HCT116 (cell line): ENCODE measurements around the gene MYO10. TPM values are rescaled to one million over a fixed set of nuclear protein-coding genes. Genes with fewer than 3 reads are reported as not detected.
A peak's percentile ranks its signal among the peaks of the same experiment; 100 is the strongest.

ENCODE experiments used
- ATAC-seq: fragments of 200-7000 bp; cut with Tn5 transposase; 2 replicates; pipeline ENCODE4 v1.9.1; 2020; ENCODE audit warnings: mild to moderate bottlenecking, moderate library complexity
- BruUV-seq: library from RNA; stranded (reverse); fragments of 400-500 nt; replicated peaks from 2 replicates; lab custom pipeline; 2021; lab: Mats Ljungman, UMichigan
- CTCF ChIA-PET: fragments of 300-600 bp; sonication (Branson Sonifier 250); formaldehyde crosslinking; loops from one replicate; lab custom pipeline; 2021; ENCODE audit warnings: antibody characterized with exemption; lab: Charles Lee
- POLR2A ChIA-PET: fragments of 300-600, 350-600 bp; sonication (Branson Sonifier 250); formaldehyde crosslinking; loops from one replicate; lab custom pipeline; 2021; ENCODE audit warnings: antibody characterized with exemption; lab: Charles Lee
- RAD21 ChIA-PET, 2 experiments: fragments of 300-600 bp; sonication (Branson Sonifier 250); formaldehyde crosslinking; loops; one replicate each; lab custom pipeline; 2023; ENCODE audit warnings: low total read pairs in 2 of 2; ENCODE audit not compliant: uncharacterized antibody in 2 of 2, unreplicated experiment in 2 of 2, low non-redundant PET in 1 of 2; lab: Charles Lee
- DNase-seq: peaks from one replicate; pipeline ENCODE4 v3.0.0-alpha.2; 2010; ENCODE audit warnings: low read depth, low spot score
- H2AFZ ChIP-seq: fragments of 200-600 bp; shearing (Covaris generic), sonication (generic); 2 replicates; pipeline ENCODE4 v1.6.1; 2017; ENCODE audit warnings: low read depth, mixed run types, mixed read lengths, antibody characterized with exemption, low read length; ENCODE audit not compliant: poor library complexity, severe bottlenecking
- H3K27ac ChIP-seq: 2 replicates; pipeline ENCODE4 v1.5.1; 2012; ENCODE audit warnings: low read depth, low read length
- H3K27me3 ChIP-seq: fragments of 200-600 bp; sonication (generic); 2 replicates; pipeline ENCODE4 v1.6.1; 2016; ENCODE audit warnings: mixed run types, low read length, mixed read lengths; ENCODE audit not compliant: insufficient read depth
- H3K36me3 ChIP-seq, 2 experiments: fragments of 200-500 bp in 1 of 2; fragments of 200-600 bp in 1 of 2; sonication (Bioruptor generic) in 1 of 2; sonication (generic) in 1 of 2; 2 replicates each; pipeline versions ENCODE4 v1.5.1 to v1.6.1; 2014 to 2016; ENCODE audit warnings: low read length in 2 of 2, inconsistent platforms in 1 of 2, mixed read lengths in 1 of 2, mixed run types in 1 of 2; ENCODE audit not compliant: insufficient read depth in 2 of 2, control insufficient read depth in 1 of 2
- H3K4me1 ChIP-seq, 2 experiments: fragments of 200-600 bp in 1 of 2; sonication (generic) in 1 of 2; 2 replicates each; pipeline versions ENCODE4 v1.5.1 to v1.6.1; 2012 to 2017; ENCODE audit warnings: low read length in 2 of 2, inconsistent platforms in 1 of 2, mild to moderate bottlenecking in 1 of 2, mixed read lengths in 1 of 2, mixed run types in 1 of 2, moderate library complexity in 1 of 2; ENCODE audit not compliant: insufficient read depth in 2 of 2, control insufficient read depth in 1 of 2
- H3K4me2 ChIP-seq: fragments of 200-600 bp; sonication (generic); 2 replicates; pipeline ENCODE4 v1.6.1; 2017; ENCODE audit warnings: mixed run types, low read length, mixed read lengths
- H3K4me3 ChIP-seq, 2 experiments: fragments of 200-600 bp in 1 of 2; sonication (generic) in 1 of 2; replicated peaks in 1 of 2; 2 replicates each; pipeline ENCODE4 v1.5.1; 2011 to 2016; ENCODE audit warnings: low read length in 2 of 2, control low read depth in 1 of 2, low read depth in 1 of 2, mild to moderate bottlenecking in 1 of 2, mixed read lengths in 1 of 2, mixed run types in 1 of 2
- H3K79me2 ChIP-seq: fragments of 200-600 bp; sonication (generic); 2 replicates; pipeline ENCODE4 v1.6.1; 2017; ENCODE audit warnings: mild to moderate bottlenecking, mixed run types, low read length, moderate library complexity, mixed read lengths; ENCODE audit not compliant: insufficient read depth
- H3K9ac ChIP-seq: fragments of 200-600 bp; sonication (generic); 2 replicates; pipeline ENCODE4 v1.6.1; 2016; ENCODE audit warnings: low read length, mixed read lengths
- H3K9me2 ChIP-seq: fragments of 200-600 bp; sonication (generic), shearing (Covaris generic); 2 replicates; pipeline ENCODE4 v1.6.1; 2017; ENCODE audit warnings: mixed run types, mild to moderate bottlenecking, moderate library complexity; ENCODE audit not compliant: insufficient read depth
- H3K9me3 ChIP-seq, 2 experiments: fragments of 200-500 bp in 1 of 2; fragments of 200-600 bp in 1 of 2; sonication (Bioruptor generic) in 1 of 2; sonication (generic) in 1 of 2; 2 replicates each; pipeline ENCODE4 v1.6.1; 2014 to 2017; ENCODE audit warnings: low read length in 2 of 2, mixed read lengths in 2 of 2, inconsistent platforms in 1 of 2, low read depth in 1 of 2, mild to moderate bottlenecking in 1 of 2, mixed run types in 1 of 2, moderate library complexity in 1 of 2; ENCODE audit not compliant: control insufficient read depth in 1 of 2, insufficient read depth in 1 of 2
- H4K20me1 ChIP-seq: fragments of 200-600 bp; sonication (generic), shearing (Covaris generic); 2 replicates; pipeline ENCODE4 v1.6.1; 2017; ENCODE audit warnings: mixed run types, mild to moderate bottlenecking, moderate library complexity; ENCODE audit not compliant: insufficient read depth
- CBX3 ChIP-seq: IDR thresholded peaks from 2 replicates; pipeline ENCODE4 v1.6.1; 2012; ENCODE audit warnings: low read depth
- EGR1 ChIP-seq: IDR thresholded peaks from 2 replicates; pipeline ENCODE4 v1.6.1; 2012; ENCODE audit warnings: low read depth
- EZH2 ChIP-seq: fragments of 200-600 bp; sonication (generic); IDR thresholded peaks from 2 replicates; pipeline ENCODE4 v1.6.1; 2017; ENCODE audit warnings: antibody characterized with exemption, mixed run types
- EZH2phosphoT487 ChIP-seq: fragments of 200-600 bp; IDR thresholded peaks from 2 replicates; pipeline ENCODE4 v1.6.1; 2018; ENCODE audit warnings: antibody characterized with exemption, borderline replicate concordance
- FOSL1 ChIP-seq: IDR thresholded peaks from 2 replicates; pipeline ENCODE4 v1.6.1; 2012; ENCODE audit warnings: low read depth
- JUND ChIP-seq: IDR thresholded peaks from 2 replicates; pipeline ENCODE4 v1.6.1; 2012
- POLR2A ChIP-seq: IDR thresholded peaks from 2 replicates; pipeline ENCODE4 v1.7.0; 2011; ENCODE audit warnings: borderline replicate concordance; ENCODE audit not compliant: insufficient read depth, insufficient read length; ENCODE audit errors: extremely low read depth
- POLR2AphosphoS5 ChIP-seq: IDR thresholded peaks from 2 replicates; pipeline ENCODE4 v1.6.1; 2011; ENCODE audit warnings: mild to moderate bottlenecking, low read depth, low read length, moderate library complexity
- SIN3A ChIP-seq: IDR thresholded peaks from 2 replicates; pipeline ENCODE4 v1.6.1; 2012; ENCODE audit warnings: low read depth
- SRF ChIP-seq: IDR thresholded peaks from 2 replicates; pipeline ENCODE4 v1.6.1; 2012; ENCODE audit warnings: low read depth
- TCF7L2 ChIP-seq: IDR thresholded peaks from 2 replicates; pipeline ENCODE4 v1.7.0; 2011; ENCODE audit warnings: borderline replicate concordance, inconsistent platforms; ENCODE audit not compliant: insufficient read depth, insufficient read length; ENCODE audit errors: extremely low read depth
- ZFX ChIP-seq: fragments of 450-650 bp; IDR thresholded peaks from 2 replicates; pipeline ENCODE4 v1.6.1; 2017
- ZNF274 ChIP-seq: fragments of 200-500 bp; sonication (Bioruptor generic); IDR thresholded peaks from 2 replicates; pipeline ENCODE4 v1.6.1; 2014; ENCODE audit warnings: mild to moderate bottlenecking, low read depth, low read length, inconsistent platforms
- intact Hi-C: fragments of 100-400 bp; cut with micrococcal nuclease; formaldehyde crosslinking; loops from 2 replicates; pipeline ENCODE4 v1.10.0; 2022
- total RNA-seq: library from RNA; stranded (reverse); gene quantifications from one replicate; pipeline ENCODE4 v1.2.1, GENCODE V29; 2021; ENCODE audit not compliant: unreplicated experiment
- TF ChIP-seq, protein P1 (sequence below): IDR thresholded peaks from 2 replicates; pipeline ENCODE4 v1.6.1; 2011; ENCODE audit warnings: mild to moderate bottlenecking, low read length, moderate library complexity; ENCODE audit not compliant: insufficient replicate concordance; ENCODE audit errors: extremely low read depth
- TF ChIP-seq, protein P2 (sequence below), 3 experiments: fragments of 200-600 bp in 1 of 3; sonication (generic) in 1 of 3; IDR thresholded peaks in 2 of 3; conservative IDR thresholded peaks in 1 of 3; 2 replicates each; pipeline ENCODE4 v1.5.1; 2012 to 2017; ENCODE audit warnings: low read depth in 2 of 3, low read length in 2 of 3, antibody characterized with exemption in 1 of 3, borderline replicate concordance in 1 of 3, control low read depth in 1 of 3, mild to moderate bottlenecking in 1 of 3, mixed read lengths in 1 of 3, mixed run types in 1 of 3, moderate library complexity in 1 of 3; ENCODE audit not compliant: insufficient read depth in 1 of 3
- TF ChIP-seq, protein P3 (sequence below): IDR thresholded peaks from 2 replicates; pipeline ENCODE4 v1.6.1; 2012; ENCODE audit warnings: low read depth

The MYO10 gene
- total RNA-seq, 1 experiment from 2014 or later: 34.9 TPM

DNA sequence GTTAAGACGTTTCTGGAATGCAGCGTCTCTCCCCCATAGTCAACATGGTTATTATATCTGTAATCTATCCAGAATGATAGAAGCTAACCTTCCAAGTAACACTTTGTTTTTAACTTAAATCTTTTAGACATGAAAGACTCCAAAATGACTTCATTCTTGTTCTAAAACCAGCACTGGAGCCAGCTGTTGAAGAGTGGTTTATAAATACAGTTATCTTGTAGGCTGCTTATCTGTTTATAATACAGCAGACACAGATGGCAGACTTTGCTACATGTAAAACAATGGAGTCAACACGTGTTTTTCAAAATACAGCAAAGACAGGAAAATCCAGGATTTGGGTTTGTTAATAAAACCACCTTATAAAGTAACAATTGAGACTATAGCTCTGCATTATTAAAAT, 270.5 kb downstream of the MYO10 start:
- no peaks in the 10 kb centered on the region for H3K9me3 ChIP-seq
- no peak overlapping the region for H3K4me2 ChIP-seq
- no peaks in the 10 kb centered on the region for H3K9me2 ChIP-seq
- ChIA-PET CTCF (interaction anchor here (0.7 kb wide), 1 partner anchor 505 kb away, joined by 4 read pairs; no protein-coding TSS in a partner anchor), POLR2A (no interaction called here)
- no peaks in the 10 kb centered on the region for H4K20me1 ChIP-seq
- no peak for ATAC-seq
- H3K36me3 ChIP-seq: peaks cover 5% of the 10 kb centered on the region in 2 experiments; a peak in 3 of 4 replicates
- no peak overlapping the region for H3K4me3 ChIP-seq
- H2AFZ ChIP-seq: no peak overlapping the region
- TSS peak; percentile 40 for BruUV-seq
- H3K27ac ChIP-seq: no peak overlapping the region
- TF ChIP-seq EZH2 (no peak), ZNF274 (no peak), POLR2A (no peak), TCF7L2 (no peak), SRF (no peak), EGR1 (no peak), FOSL1 (no peak), POLR2AphosphoS5 (no peak), CBX3 (no peak), SIN3A (no peak), ZFX (no peak), EZH2phosphoT487 (no peak), JUND (no peak)
- TF ChIP-seq, protein P1, sequence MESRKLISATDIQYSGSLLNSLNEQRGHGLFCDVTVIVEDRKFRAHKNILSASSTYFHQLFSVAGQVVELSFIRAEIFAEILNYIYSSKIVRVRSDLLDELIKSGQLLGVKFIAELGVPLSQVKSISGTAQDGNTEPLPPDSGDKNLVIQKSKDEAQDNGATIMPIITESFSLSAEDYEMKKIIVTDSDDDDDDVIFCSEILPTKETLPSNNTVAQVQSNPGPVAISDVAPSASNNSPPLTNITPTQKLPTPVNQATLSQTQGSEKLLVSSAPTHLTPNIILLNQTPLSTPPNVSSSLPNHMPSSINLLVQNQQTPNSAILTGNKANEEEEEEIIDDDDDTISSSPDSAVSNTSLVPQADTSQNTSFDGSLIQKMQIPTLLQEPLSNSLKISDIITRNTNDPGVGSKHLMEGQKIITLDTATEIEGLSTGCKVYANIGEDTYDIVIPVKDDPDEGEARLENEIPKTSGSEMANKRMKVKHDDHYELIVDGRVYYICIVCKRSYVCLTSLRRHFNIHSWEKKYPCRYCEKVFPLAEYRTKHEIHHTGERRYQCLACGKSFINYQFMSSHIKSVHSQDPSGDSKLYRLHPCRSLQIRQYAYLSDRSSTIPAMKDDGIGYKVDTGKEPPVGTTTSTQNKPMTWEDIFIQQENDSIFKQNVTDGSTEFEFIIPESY: no peak
- TF ChIP-seq, protein P2, sequence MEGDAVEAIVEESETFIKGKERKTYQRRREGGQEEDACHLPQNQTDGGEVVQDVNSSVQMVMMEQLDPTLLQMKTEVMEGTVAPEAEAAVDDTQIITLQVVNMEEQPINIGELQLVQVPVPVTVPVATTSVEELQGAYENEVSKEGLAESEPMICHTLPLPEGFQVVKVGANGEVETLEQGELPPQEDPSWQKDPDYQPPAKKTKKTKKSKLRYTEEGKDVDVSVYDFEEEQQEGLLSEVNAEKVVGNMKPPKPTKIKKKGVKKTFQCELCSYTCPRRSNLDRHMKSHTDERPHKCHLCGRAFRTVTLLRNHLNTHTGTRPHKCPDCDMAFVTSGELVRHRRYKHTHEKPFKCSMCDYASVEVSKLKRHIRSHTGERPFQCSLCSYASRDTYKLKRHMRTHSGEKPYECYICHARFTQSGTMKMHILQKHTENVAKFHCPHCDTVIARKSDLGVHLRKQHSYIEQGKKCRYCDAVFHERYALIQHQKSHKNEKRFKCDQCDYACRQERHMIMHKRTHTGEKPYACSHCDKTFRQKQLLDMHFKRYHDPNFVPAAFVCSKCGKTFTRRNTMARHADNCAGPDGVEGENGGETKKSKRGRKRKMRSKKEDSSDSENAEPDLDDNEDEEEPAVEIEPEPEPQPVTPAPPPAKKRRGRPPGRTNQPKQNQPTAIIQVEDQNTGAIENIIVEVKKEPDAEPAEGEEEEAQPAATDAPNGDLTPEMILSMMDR (IDR thresholded peaks at IDR 0.05 in 2 of 3, conservative IDR thresholded peaks at IDR 0.05 in 1 of 3; ENCODE audit: borderline replicate concordance in 1 of 3, insufficient read depth in 1 of 3, low read depth in 2 of 3, low read length in 2 of 3): no peak
- TF ChIP-seq, protein P3, sequence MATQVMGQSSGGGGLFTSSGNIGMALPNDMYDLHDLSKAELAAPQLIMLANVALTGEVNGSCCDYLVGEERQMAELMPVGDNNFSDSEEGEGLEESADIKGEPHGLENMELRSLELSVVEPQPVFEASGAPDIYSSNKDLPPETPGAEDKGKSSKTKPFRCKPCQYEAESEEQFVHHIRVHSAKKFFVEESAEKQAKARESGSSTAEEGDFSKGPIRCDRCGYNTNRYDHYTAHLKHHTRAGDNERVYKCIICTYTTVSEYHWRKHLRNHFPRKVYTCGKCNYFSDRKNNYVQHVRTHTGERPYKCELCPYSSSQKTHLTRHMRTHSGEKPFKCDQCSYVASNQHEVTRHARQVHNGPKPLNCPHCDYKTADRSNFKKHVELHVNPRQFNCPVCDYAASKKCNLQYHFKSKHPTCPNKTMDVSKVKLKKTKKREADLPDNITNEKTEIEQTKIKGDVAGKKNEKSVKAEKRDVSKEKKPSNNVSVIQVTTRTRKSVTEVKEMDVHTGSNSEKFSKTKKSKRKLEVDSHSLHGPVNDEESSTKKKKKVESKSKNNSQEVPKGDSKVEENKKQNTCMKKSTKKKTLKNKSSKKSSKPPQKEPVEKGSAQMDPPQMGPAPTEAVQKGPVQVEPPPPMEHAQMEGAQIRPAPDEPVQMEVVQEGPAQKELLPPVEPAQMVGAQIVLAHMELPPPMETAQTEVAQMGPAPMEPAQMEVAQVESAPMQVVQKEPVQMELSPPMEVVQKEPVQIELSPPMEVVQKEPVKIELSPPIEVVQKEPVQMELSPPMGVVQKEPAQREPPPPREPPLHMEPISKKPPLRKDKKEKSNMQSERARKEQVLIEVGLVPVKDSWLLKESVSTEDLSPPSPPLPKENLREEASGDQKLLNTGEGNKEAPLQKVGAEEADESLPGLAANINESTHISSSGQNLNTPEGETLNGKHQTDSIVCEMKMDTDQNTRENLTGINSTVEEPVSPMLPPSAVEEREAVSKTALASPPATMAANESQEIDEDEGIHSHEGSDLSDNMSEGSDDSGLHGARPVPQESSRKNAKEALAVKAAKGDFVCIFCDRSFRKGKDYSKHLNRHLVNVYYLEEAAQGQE: no peak
- TF ChIP-seq, all 23 proteins: peak for 0
- Histone ChIP-seq H3K9ac (no peak overlapping the region), H3K79me2 (no peaks in the 10 kb centered on the region), H3K27me3 (no peaks in the 10 kb centered on the region), H3K4me1 (no peaks in the 10 kb centered on the region)
- intact Hi-C loops: no loop called here
- RAD21 ChIA-PET: no interaction called here
- DNase-seq: no peak
